Measurements from ENCODE around the gene PTPRD.

The PTPRD gene

GRCh38 chr9:10026443-10026984, 586.3 kb downstream of the PTPRD start:
- no peak for TF ChIP-seq CTCF (IDR thresholded peaks at IDR 0.05; ENCODE audit: extremely low read depth, missing control alignments)
- DNase-seq (ENCODE audit: low spot score), result no peak

- TF ChIP-seq CTCF (IDR thresholded peaks at IDR 0.05; ENCODE audit: extremely low read depth, missing control alignments), result no peak
- DNase-seq (ENCODE audit: low spot score), result no peak
These were observed 597.0 kb downstream of the PTPRD start for GRCh38 chr9:10015755-10016154.

- no peak for DNase-seq (ENCODE audit: low spot score)
- no peak for TF ChIP-seq CTCF (IDR thresholded peaks at IDR 0.05; ENCODE audit: extremely low read depth, missing control alignments)
These were observed 597.9 kb downstream of the PTPRD start for GRCh38 chr9:10014889-10015288.

- TF ChIP-seq CTCF (IDR thresholded peaks at IDR 0.05; ENCODE audit: extremely low read depth, missing control alignments), result no peak
- no peak for DNase-seq (ENCODE audit: low spot score)
These were observed 603.4 kb downstream of the PTPRD start for GRCh38 chr9:10009401-10009800.

- no peak for DNase-seq (ENCODE audit: low spot score)
- TF ChIP-seq CTCF (IDR thresholded peaks at IDR 0.05; ENCODE audit: extremely low read depth, missing control alignments), result no peak
These were observed 604.6 kb downstream of the PTPRD start for GRCh38 chr9:10008101-10008799.

GRCh38 chr9:10007356-10007755, 605.4 kb downstream of the PTPRD start:
- no peak for TF ChIP-seq CTCF (IDR thresholded peaks at IDR 0.05; ENCODE audit: extremely low read depth, missing control alignments)
- DNase-seq (ENCODE audit: low spot score), result no peak

GRCh38 chr9:10005206-10005605, 607.6 kb downstream of the PTPRD start:
- TF ChIP-seq CTCF (IDR thresholded peaks at IDR 0.05; ENCODE audit: extremely low read depth, missing control alignments), result no peak
- DNase-seq (ENCODE audit: low spot score), result no peak

Data from GM20000 (cell line).